ENCODE results near the gene ASL.
A peak's percentile ranks its signal among the peaks of the same experiment; 100 is the strongest.
"Not testable (repeated sequence)": the region's sequence is repeated elsewhere in the genome, so short reads cannot be mapped to it uniquely, and the experiment has no call there.

Gene ASL

DNA sequence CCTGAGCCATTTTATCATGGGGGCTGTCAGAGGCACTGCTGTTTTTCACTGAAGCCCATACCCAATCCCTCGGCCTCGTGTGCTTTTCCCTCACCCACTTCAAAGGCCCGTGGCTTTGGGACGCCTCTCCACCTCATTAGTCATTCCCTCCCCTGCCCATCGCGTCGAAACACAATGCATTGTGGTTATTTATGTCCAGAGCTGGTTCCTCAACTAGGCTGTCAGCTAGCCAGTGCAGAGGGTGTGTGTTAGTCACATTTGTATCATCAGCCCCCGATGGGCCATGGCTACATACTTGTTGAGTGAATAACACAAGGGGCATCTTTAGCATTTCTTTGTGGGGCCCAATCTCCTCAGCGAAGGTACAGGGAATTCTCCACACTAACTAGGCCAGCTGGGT, 35.2 kb downstream of the ASL start:
- in situ Hi-C loops (cut with MboI; ENCODE audit: low sequenced_read_pairs, unreplicated experiment), result no loop called here
- no peak for DNase-seq (ENCODE audit: low spot score)
- TF ChIP-seq, protein P1, sequence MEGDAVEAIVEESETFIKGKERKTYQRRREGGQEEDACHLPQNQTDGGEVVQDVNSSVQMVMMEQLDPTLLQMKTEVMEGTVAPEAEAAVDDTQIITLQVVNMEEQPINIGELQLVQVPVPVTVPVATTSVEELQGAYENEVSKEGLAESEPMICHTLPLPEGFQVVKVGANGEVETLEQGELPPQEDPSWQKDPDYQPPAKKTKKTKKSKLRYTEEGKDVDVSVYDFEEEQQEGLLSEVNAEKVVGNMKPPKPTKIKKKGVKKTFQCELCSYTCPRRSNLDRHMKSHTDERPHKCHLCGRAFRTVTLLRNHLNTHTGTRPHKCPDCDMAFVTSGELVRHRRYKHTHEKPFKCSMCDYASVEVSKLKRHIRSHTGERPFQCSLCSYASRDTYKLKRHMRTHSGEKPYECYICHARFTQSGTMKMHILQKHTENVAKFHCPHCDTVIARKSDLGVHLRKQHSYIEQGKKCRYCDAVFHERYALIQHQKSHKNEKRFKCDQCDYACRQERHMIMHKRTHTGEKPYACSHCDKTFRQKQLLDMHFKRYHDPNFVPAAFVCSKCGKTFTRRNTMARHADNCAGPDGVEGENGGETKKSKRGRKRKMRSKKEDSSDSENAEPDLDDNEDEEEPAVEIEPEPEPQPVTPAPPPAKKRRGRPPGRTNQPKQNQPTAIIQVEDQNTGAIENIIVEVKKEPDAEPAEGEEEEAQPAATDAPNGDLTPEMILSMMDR (IDR thresholded peaks at IDR 0.05; ENCODE audit: borderline replicate concordance, control extremely low read depth, extremely low read depth, insufficient read depth, missing control alignments), result no peak

DNA sequence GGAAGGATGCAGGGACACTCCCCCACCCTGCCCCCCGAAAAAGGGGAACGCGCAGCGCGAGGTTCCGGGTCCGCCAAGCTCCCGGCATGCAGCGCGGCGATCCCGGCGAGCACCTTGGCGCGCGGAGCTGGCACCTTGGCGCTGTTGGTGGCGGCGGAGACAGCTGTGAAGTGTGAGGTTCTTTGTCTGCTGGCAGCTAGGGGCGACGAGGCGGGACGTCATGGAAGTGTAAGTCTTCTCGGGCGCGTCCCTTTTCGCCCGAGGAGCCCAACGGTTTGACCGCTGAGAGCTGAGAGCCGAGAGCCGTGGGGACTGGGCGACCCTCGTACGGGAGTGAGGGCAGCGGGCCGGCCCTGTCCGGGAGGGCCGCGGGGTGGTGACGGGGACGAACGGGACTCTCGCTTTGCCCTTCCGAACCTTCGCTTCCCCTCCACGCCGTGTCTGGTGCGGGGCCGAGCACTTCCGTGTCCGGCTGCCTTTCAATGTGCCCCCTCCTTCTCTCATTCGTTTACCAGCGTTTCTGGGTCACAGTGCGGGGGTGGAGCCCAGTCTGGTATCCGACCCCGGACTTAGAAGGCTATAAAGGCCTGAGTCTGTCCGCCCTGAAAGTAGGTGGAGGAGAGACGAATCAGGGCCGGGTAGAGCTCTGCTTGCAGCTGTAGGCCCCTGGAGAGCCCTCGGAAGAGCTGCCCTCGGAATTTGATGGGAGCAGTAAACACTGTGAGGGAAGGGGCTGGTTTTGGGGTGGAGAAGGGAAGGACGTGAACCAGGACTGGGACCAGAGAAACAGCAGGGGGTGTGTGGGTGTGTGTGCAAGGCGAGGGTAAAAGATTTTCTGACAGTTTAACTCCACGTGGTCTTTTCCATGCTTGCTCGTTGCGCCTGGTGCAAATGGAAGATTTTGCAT, 39.4 kb downstream of the ASL start, which contains the start of gene CRCP:
Gene CRCP, plus strand, starts transcription at position 105 of the 907 bp plus-strand sequence. Its CDS starts 116 bp downstream, at position 221.
- in situ Hi-C loops (cut with MboI; ENCODE audit: low sequenced_read_pairs, unreplicated experiment), result no loop called here
- DNase-seq (ENCODE audit: low spot score), result peak; percentile 93
- TF ChIP-seq, protein P1 (IDR thresholded peaks at IDR 0.05; ENCODE audit: borderline replicate concordance, control extremely low read depth, extremely low read depth, insufficient read depth, missing control alignments), result no peak

DNA sequence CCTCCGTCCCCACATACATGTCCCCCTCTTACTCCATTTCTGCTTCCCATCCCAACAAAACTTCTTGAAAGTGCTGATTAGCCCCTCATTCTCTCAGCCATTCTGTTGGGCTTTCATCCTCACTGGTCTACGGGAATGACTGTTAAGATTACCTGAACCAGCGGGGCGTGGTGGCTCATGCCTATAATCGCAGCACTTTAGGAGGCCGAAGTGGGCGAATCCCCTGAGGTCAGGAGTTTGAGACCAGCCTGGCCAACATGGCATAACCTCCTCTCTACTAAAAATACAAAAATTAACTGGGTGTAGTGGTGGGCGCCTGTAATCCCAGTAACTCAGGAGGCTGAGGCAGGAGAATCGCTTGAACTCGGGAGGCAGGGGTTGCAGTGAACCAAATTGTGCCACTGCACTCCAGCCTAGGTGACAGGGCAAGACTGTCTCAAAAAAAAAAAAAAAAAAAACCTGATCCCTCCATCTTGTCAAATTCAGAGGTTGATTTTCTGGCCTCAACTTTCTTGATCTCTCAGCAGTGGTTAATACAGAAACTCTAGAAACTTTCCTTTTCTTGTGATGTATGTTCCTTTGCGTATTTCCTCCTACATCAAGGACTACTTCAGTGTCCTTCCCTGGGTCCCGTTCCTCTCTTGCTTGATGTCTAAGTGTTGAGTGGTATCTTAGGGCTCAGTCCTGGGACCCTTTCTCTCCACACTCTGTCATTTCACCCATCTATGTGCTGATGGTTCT, 41.2 kb downstream of the ASL start:
- in situ Hi-C loops (cut with MboI; ENCODE audit: low sequenced_read_pairs, unreplicated experiment); DNase-seq (ENCODE audit: low spot score): not testable (repeated sequence)

DNA sequence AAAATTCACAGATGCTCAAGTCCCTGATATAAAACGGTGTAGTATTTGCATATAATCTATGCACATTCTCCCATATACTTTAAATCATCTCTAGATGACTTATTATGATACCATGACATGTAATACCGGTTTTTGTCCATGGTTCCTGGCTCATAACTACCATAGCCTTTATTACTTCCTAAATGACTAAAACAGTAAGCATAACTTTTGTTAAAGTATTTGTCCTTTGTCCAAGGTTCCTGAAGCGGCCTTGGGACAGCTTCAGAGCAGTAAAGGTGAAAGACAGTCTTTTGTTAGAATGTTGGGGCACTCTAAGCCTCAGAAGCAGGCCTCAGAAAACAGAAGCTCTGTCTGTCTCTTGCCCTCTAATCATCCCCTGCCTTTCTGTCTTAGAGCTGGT, 43.0 kb downstream of the ASL start:
- no peak for DNase-seq (ENCODE audit: low spot score)
- in situ Hi-C loops (cut with MboI; ENCODE audit: low sequenced_read_pairs, unreplicated experiment), result no loop called here
- TF ChIP-seq, protein P1 (IDR thresholded peaks at IDR 0.05; ENCODE audit: borderline replicate concordance, control extremely low read depth, extremely low read depth, insufficient read depth, missing control alignments), result no peak

DNA sequence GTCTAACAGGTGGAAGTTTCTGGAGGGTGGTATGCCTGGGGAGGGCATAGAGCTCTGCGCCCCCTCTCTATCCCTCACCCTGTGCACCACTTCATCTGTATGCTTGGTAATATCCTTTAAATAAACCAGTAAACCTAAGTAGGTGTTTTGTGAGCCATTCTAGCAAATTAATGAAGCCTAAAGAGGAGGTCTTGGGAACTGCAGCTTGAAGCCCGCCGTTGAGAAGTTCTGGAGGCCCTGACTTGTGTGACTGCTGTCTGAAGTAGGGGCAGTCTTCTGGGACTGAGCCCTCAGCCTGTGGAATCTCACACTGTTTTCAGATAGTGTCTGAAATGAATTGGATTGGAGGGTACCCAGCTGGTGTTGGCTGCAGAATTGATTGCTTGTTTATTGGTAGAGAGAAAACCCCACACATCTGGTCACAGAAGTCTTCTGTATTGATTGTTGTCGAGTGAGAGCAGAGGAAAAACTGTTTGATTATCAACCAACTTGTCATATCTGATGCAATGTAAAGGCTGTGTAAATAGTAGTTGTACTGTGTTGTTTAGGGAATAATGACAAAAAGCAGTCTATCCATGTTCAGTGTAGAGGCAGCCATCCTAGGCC, 43.7 kb downstream of the ASL start:
- no peak for DNase-seq (ENCODE audit: low spot score)
- in situ Hi-C loops (cut with MboI; ENCODE audit: low sequenced_read_pairs, unreplicated experiment), result no loop called here
- TF ChIP-seq, protein P1 (IDR thresholded peaks at IDR 0.05; ENCODE audit: borderline replicate concordance, control extremely low read depth, extremely low read depth, insufficient read depth, missing control alignments), result no peak

DNA sequence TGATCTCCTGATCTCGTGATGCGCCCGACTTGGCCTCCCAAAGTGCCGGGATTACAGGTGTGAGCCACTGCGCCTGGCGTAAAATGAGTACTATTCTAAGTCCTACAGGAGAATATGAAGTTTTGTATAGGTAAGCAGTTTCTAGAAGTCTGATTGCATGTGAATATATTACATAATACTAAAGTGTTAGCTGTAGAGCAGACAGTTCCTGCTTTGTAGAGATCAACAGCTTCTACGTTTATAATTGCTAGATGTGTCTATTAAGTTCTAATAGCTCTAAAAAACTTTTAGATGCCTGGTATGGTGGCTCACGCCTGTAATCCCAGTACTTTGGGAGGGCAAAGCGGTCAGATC, 47.5 kb downstream of the ASL start:
- TF ChIP-seq, protein P1 (IDR thresholded peaks at IDR 0.05; ENCODE audit: borderline replicate concordance, control extremely low read depth, extremely low read depth, insufficient read depth, missing control alignments), result no peak
- no peak for DNase-seq (ENCODE audit: low spot score)
- in situ Hi-C loops (cut with MboI; ENCODE audit: low sequenced_read_pairs, unreplicated experiment), result no loop called here

DNA sequence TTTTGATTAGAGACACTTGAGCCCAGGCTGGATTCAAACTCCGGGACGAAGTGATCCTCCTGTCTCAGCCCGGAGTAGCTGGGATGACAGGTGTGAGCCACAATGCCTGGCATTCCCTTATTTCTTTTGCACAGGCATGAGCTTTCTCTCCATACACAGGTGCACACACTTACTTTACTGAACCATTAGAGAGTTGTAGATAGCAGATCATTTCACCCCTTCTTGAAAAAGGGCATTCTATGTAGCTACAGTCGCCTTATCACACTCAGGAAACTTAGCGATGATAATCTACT, 48.9 kb downstream of the ASL start:
- DNase-seq (ENCODE audit: low spot score); in situ Hi-C loops (cut with MboI; ENCODE audit: low sequenced_read_pairs, unreplicated experiment): not testable (repeated sequence)

Measured in GM13976 (cell line).